GM13977 (cell line): ENCODE results near the gene ACTL7B.
"Not testable (repeated sequence)": the region's sequence is repeated elsewhere in the genome, so short reads cannot be mapped to it uniquely, and the experiment has no call there.

Experiments used
- DNase-seq: peaks from one replicate; pipeline ENCODE4 v3.0.0; 2012; ENCODE audit warnings: low spot score
- in situ Hi-C: fragments of 300-500 bp; cut with MboI; formaldehyde crosslinking; loops from one replicate; pipeline ENCODE4 v1.12.0; 2022; ENCODE audit warnings: low sequenced_read_pairs, low pct_unique_long_range_greater_than_20kb, mixed read lengths, inconsistent platforms; ENCODE audit not compliant: unreplicated experiment
- TF ChIP-seq, protein P1 (sequence below): IDR thresholded peaks from 2 replicates; pipeline ENCODE4 v1.5.1; 2012; ENCODE audit warnings: mild to moderate bottlenecking, control low read depth; ENCODE audit not compliant: insufficient read depth; ENCODE audit errors: extremely low read depth, missing control alignments

The ACTL7B gene, protein sequence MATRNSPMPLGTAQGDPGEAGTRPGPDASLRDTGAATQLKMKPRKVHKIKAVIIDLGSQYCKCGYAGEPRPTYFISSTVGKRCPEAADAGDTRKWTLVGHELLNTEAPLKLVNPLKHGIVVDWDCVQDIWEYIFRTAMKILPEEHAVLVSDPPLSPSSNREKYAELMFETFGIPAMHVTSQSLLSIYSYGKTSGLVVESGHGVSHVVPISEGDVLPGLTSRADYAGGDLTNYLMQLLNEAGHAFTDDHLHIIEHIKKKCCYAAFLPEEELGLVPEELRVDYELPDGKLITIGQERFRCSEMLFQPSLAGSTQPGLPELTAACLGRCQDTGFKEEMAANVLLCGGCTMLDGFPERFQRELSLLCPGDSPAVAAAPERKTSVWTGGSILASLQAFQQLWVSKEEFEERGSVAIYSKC

DNA sequence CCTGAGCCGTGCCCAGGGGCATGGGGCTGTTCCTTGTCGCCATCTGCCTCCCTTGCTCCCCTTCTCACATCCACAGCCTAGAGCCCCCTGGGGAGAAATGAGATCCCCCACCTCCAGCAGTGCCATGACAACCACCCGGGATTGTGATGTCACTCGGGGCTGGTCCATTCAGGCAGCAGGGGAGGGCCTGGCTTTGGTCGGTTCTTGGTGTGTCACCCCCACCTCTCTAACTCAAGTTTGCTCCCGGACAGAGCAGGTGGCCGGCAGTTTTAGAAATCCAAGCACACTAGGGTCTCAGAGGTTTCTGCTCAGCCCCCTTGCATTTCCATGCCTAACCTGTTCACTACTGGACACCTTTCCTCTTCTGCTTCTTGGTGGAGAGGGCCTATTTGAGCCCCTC is at the start of gene ACTL7B:
Gene ACTL7B, minus strand, starts transcription at position 99 of the 400 bp plus-strand sequence. Its CDS starts 56 bp downstream, at position 43.
- TF ChIP-seq, protein P1, sequence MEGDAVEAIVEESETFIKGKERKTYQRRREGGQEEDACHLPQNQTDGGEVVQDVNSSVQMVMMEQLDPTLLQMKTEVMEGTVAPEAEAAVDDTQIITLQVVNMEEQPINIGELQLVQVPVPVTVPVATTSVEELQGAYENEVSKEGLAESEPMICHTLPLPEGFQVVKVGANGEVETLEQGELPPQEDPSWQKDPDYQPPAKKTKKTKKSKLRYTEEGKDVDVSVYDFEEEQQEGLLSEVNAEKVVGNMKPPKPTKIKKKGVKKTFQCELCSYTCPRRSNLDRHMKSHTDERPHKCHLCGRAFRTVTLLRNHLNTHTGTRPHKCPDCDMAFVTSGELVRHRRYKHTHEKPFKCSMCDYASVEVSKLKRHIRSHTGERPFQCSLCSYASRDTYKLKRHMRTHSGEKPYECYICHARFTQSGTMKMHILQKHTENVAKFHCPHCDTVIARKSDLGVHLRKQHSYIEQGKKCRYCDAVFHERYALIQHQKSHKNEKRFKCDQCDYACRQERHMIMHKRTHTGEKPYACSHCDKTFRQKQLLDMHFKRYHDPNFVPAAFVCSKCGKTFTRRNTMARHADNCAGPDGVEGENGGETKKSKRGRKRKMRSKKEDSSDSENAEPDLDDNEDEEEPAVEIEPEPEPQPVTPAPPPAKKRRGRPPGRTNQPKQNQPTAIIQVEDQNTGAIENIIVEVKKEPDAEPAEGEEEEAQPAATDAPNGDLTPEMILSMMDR, result no peak
- DNase-seq, result no peak
- in situ Hi-C loops, result no loop called here

DNA sequence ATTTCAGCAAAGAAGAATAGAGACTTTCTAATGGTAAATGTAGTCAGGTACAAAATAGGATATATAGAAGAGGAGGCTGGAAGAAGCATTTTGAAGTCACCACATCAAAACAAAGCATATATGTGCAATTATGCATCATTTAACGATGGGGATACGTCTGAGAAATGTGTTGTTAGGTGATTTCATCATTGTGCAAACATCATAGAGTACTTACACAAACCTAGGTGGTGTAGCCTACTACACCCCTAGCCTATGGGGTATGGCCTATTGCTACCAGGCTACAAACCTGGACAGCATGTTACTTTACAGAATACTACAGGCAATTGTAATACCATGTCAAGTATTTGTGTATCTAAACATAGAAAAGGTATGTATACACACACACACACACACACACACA is 49.7 kb upstream of the ACTL7B start:
- TF ChIP-seq, protein P1, result no peak
- in situ Hi-C loops, result no loop called here
- no peak for DNase-seq

DNA sequence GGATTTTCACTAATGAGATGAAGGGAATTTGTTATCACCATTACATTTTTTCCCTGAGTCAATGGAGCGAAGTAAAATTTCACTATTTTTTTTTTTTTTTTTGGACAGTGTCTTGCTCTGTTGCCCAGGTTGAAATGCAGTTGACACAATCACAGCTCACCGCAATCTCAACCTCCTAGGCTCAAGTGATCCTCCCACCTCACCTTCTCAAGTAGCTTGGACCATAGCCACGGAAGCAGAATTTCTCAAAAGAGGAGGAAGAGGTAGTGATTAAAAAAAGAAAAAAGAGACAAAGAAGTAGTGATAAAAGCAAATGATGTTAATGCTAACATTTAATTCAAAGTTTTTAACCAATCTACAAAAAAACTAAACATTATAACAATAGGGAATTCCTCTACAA is 48.4 kb upstream of the ACTL7B start:
- in situ Hi-C loops, result no loop called here
- TF ChIP-seq, protein P1, result no peak
- DNase-seq, result no peak

DNA sequence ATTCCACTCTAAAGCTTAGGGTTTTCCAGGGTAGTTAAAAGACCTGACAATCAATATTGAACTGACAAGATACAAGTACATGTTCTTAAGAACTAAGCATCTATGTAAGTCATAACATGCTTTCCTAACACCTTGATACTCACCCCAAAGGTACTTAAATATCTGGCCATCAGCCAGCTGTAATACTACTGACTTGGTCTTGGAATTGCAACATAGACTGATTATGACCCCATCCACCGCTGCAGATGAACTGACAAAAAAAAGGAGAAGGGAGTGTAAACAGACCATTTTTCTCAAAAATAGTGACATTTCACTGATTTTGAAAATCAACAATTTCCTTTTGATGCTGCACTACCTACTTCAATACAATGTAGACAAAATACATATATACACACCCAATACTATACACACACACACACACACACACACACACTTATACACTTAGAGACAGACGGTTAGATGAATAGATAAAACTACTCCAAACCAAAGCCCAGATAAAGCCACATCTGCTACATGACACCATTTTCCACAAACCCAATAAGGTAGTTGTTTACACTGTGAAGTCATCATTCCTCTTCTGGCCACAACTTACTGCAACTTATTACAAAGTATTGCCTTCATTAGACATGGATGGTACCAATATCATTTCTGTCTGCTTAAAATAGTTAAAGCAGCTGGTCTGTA is 47.8 kb upstream of the ACTL7B start:
- no peak for DNase-seq
- in situ Hi-C loops, result no loop called here
- TF ChIP-seq, protein P1, result no peak

DNA sequence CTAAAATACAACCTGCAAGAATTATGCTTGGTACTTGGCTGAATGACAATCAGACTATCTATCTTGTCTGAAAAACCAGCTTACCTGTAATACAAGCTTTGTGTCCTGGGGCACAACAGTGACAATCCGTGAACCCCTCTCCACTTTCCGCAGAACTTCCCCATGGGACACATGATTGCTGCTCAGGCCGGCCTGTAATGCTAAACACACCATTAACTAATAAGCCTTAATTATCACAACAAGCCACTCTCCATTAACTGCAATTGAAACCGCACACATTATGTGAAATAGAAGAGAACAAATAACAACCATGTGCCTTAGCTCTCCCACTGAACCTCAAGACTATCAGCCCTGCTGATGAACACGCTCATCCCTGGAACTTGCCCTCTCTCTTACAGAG is 44.4 kb upstream of the ACTL7B start:
- no peak for DNase-seq
- TF ChIP-seq, protein P1, result no peak
- in situ Hi-C loops, result no loop called here

DNA sequence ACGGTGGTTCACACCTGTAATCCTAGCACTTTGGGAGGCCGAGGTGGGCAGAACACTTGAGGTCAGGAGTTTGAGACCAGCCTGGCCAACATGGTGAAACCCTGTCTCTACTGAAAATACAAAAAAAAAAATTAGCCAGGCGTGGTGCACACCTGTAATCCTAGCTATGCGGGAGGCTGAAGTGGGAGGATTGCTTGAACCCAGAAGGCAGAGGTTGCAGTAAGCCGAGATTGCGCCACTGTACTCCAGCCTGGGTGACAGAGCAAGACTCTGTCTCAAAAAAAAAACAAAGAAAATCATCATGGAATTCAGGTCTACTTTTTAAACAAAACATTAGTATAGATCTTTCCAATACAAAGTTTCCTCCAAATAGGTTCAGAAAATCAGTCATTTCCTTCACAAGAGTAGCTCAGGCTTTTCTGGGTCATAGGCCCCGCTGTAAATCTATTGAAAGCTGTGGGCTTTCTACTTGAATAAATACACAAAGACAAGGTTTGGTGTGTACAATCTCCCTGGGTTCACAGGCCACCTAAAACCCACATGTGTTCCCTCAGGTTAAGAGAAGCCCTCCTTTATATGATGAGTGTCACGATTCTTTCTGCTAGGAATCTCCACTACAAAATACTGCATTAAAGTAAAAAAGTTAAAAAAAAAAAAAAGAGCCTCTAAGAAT is 43.4 kb upstream of the ACTL7B start:
- DNase-seq, in situ Hi-C loops: not testable (repeated sequence)
